Activated CD4-positive, alpha-beta T cell treated with anti-CD3 and anti-CD28 coated beads, Interleukin-2, amount 10 ng/mL, durations not matched to agents 24 days and 14 days (primary cell): ENCODE measurements around the gene DLG2. TPM values are rescaled to one million over a fixed set of nuclear protein-coding genes. Genes with fewer than 3 reads are reported as not detected.

Source experiments
- DNase-seq: peaks from one replicate; pipeline ENCODE4 v3.0.0; 2022
- H3K27ac Mint-ChIP-seq: one replicate; pipeline ENCODE4 v1.8.0; 2022; ENCODE audit warnings: mild to moderate bottlenecking, mixed read lengths
- H3K27me3 Mint-ChIP-seq: one replicate; pipeline ENCODE4 v1.8.0; 2022; ENCODE audit warnings: mixed read lengths
- H3K36me3 Mint-ChIP-seq: one replicate; pipeline ENCODE4 v1.8.0; 2022; ENCODE audit warnings: low read depth, mild to moderate bottlenecking, mixed read lengths
- H3K4me1 Mint-ChIP-seq: one replicate; pipeline ENCODE4 v1.8.0; 2021; ENCODE audit warnings: mixed read lengths
- H3K4me3 Mint-ChIP-seq: one replicate; pipeline ENCODE4 v1.8.0; 2022; ENCODE audit warnings: mild to moderate bottlenecking, moderate library complexity, mixed read lengths
- H3K9me3 Mint-ChIP-seq: one replicate; pipeline ENCODE4 v1.8.0; 2021; ENCODE audit warnings: mixed read lengths
- intact Hi-C: fragments of 100-400 bp; cut with micrococcal nuclease; formaldehyde crosslinking; loops from one replicate; pipeline ENCODE4 v1.15.1; 2023
- total RNA-seq: library from RNA; stranded (reverse); gene quantifications from 2 replicates; pipeline ENCODE4 v1.2.3, GENCODE V29; 2022

The DLG2 gene
- total RNA-seq, 1 donor from 2014 or later, result 1.0 TPM

GRCh38 chr11:83574519-83574918 is 2052.6 kb downstream of the DLG2 start:
- intact Hi-C loops, result no loop called here
- Mint-ChIP-seq H3K4me1 (no peaks in the 10 kb centered on the region), H3K9me3 (no peaks in the 10 kb centered on the region), H3K4me3 (no peak overlapping the region), H3K36me3 (no peaks in the 10 kb centered on the region), H3K27me3 (peaks cover 2% of the 10 kb centered on the region), H3K27ac (no peak overlapping the region)
- DNase-seq, result no peak

GRCh38 chr11:83572581-83573496 is 2054.3 kb downstream of the DLG2 start:
- Mint-ChIP-seq H3K4me3 (no peak overlapping the region), H3K27me3 (peaks cover 2% of the 10 kb centered on the region), H3K36me3 (no peaks in the 10 kb centered on the region), H3K27ac (no peak overlapping the region), H3K9me3 (no peaks in the 10 kb centered on the region), H3K4me1 (no peaks in the 10 kb centered on the region)
- no peak for DNase-seq
- intact Hi-C loops, result no loop called here

GRCh38 chr11:83571302-83571701 is 2055.8 kb downstream of the DLG2 start:
- Mint-ChIP-seq H3K4me1 (no peaks in the 10 kb centered on the region), H3K27me3 (peaks cover 2% of the 10 kb centered on the region), H3K9me3 (no peaks in the 10 kb centered on the region), H3K36me3 (no peaks in the 10 kb centered on the region), H3K4me3 (no peak overlapping the region), H3K27ac (no peak overlapping the region)
- DNase-seq, result no peak
- intact Hi-C loops, result no loop called here

GRCh38 chr11:83569134-83569805 is 2057.9 kb downstream of the DLG2 start:
- Mint-ChIP-seq H3K9me3 (no peaks in the 10 kb centered on the region), H3K27ac (no peak overlapping the region), H3K36me3 (no peaks in the 10 kb centered on the region), H3K4me1 (no peaks in the 10 kb centered on the region), H3K27me3 (no peaks in the 10 kb centered on the region), H3K4me3 (no peak overlapping the region)
- intact Hi-C loops, result no loop called here
- no peak for DNase-seq

GRCh38 chr11:83568516-83568915 is 2058.6 kb downstream of the DLG2 start:
- no peak overlapping the region for H3K4me3 Mint-ChIP-seq
- H3K27ac Mint-ChIP-seq, result no peak overlapping the region
- no peaks in the 10 kb centered on the region for H3K36me3 Mint-ChIP-seq
- H3K9me3 Mint-ChIP-seq, result no peaks in the 10 kb centered on the region
- H3K4me1 Mint-ChIP-seq, result no peaks in the 10 kb centered on the region
- DNase-seq, result no peak
- H3K27me3 Mint-ChIP-seq, result no peaks in the 10 kb centered on the region
- intact Hi-C loops, result no loop called here

GRCh38 chr11:83566950-83567349 is 2060.2 kb downstream of the DLG2 start:
- Mint-ChIP-seq H3K4me3 (no peak overlapping the region), H3K36me3 (no peaks in the 10 kb centered on the region), H3K9me3 (no peaks in the 10 kb centered on the region), H3K27me3 (no peaks in the 10 kb centered on the region), H3K27ac (no peak overlapping the region), H3K4me1 (no peaks in the 10 kb centered on the region)
- DNase-seq, result no peak
- intact Hi-C loops, result no loop called here

- no peak overlapping the region for H3K4me3 Mint-ChIP-seq
- H3K9me3 Mint-ChIP-seq, result no peaks in the 10 kb centered on the region
- intact Hi-C loops, result no loop called here
- no peak for DNase-seq
- H3K27me3 Mint-ChIP-seq, result peaks cover 2% of the 10 kb centered on the region
- no peak overlapping the region for H3K27ac Mint-ChIP-seq
- no peaks in the 10 kb centered on the region for H3K4me1 Mint-ChIP-seq
- H3K36me3 Mint-ChIP-seq, result no peaks in the 10 kb centered on the region
Measured at GRCh38 chr11:83564870-83565269, 2062.3 kb downstream of the DLG2 start.

GRCh38 chr11:83558281-83558680 is 2068.9 kb downstream of the DLG2 start:
- intact Hi-C loops, result no loop called here
- no peak overlapping the region for H3K4me3 Mint-ChIP-seq
- H3K9me3 Mint-ChIP-seq, result no peaks in the 10 kb centered on the region
- no peaks in the 10 kb centered on the region for H3K4me1 Mint-ChIP-seq
- peaks cover 2% of the 10 kb centered on the region for H3K27me3 Mint-ChIP-seq
- H3K27ac Mint-ChIP-seq, result no peak overlapping the region
- H3K36me3 Mint-ChIP-seq, result no peaks in the 10 kb centered on the region
- DNase-seq, result no peak

- Mint-ChIP-seq H3K4me1 (no peaks in the 10 kb centered on the region), H3K27me3 (peaks cover 2% of the 10 kb centered on the region), H3K4me3 (no peak overlapping the region), H3K27ac (no peak overlapping the region), H3K36me3 (no peaks in the 10 kb centered on the region), H3K9me3 (no peaks in the 10 kb centered on the region)
- DNase-seq, result no peak
- intact Hi-C loops, result no loop called here
Measured at GRCh38 chr11:83557653-83558052, 2069.5 kb downstream of the DLG2 start.

GRCh38 chr11:83554876-83555275 is 2072.3 kb downstream of the DLG2 start:
- Mint-ChIP-seq H3K9me3 (no peaks in the 10 kb centered on the region), H3K36me3 (no peaks in the 10 kb centered on the region), H3K4me3 (no peak overlapping the region), H3K27me3 (no peaks in the 10 kb centered on the region), H3K4me1 (no peaks in the 10 kb centered on the region), H3K27ac (no peak overlapping the region)
- no peak for DNase-seq
- intact Hi-C loops, result no loop called here

- no peaks in the 10 kb centered on the region for H3K27me3 Mint-ChIP-seq
- H3K27ac Mint-ChIP-seq, result no peak overlapping the region
- H3K4me3 Mint-ChIP-seq, result no peak overlapping the region
- DNase-seq, result no peak
- no peaks in the 10 kb centered on the region for H3K36me3 Mint-ChIP-seq
- no peaks in the 10 kb centered on the region for H3K9me3 Mint-ChIP-seq
- intact Hi-C loops, result no loop called here
- no peaks in the 10 kb centered on the region for H3K4me1 Mint-ChIP-seq
Measured at GRCh38 chr11:83549984-83550667, 2077.0 kb downstream of the DLG2 start.

- Mint-ChIP-seq H3K4me1 (peaks cover 3% of the 10 kb centered on the region), H3K36me3 (no peaks in the 10 kb centered on the region), H3K4me3 (no peak overlapping the region), H3K27ac (no peak overlapping the region), H3K27me3 (no peaks in the 10 kb centered on the region), H3K9me3 (no peaks in the 10 kb centered on the region)
- no peak for DNase-seq
- intact Hi-C loops, result no loop called here
Measured at GRCh38 chr11:83546368-83546767, 2080.8 kb downstream of the DLG2 start.

GRCh38 chr11:83545494-83546260 is 2081.5 kb downstream of the DLG2 start:
- no peaks in the 10 kb centered on the region for H3K36me3 Mint-ChIP-seq
- H3K27me3 Mint-ChIP-seq, result no peaks in the 10 kb centered on the region
- H3K9me3 Mint-ChIP-seq, result no peaks in the 10 kb centered on the region
- DNase-seq, result no peak
- intact Hi-C loops, result no loop called here
- peaks cover 3% of the 10 kb centered on the region for H3K4me1 Mint-ChIP-seq
- no peak overlapping the region for H3K4me3 Mint-ChIP-seq
- no peak overlapping the region for H3K27ac Mint-ChIP-seq
